ENCODE data around the gene C16orf54.
"Not testable (repeated sequence)": the region's sequence is repeated elsewhere in the genome, so short reads cannot be mapped to it uniquely, and the experiment has no call there.

Gene C16orf54

GRCh38 chr16:29739927-29740629 lies 5.7 kb downstream of the C16orf54 start:
- not testable (repeated sequence) for DNase-seq

- DNase-seq = peak; percentile 78 to 88
These were observed 7.3 kb downstream of the C16orf54 start for GRCh38 chr16:29738514-29738913.

- DNase-seq = no peak
These were observed 8.1 kb downstream of the C16orf54 start for GRCh38 chr16:29737713-29738112.

- DNase-seq = no peak
These were observed 9.0 kb downstream of the C16orf54 start for GRCh38 chr16:29736764-29737163.

GRCh38 chr16:29736112-29736511 lies 9.7 kb downstream of the C16orf54 start:
- DNase-seq = no peak

- no peak for DNase-seq
These were observed 11.0 kb downstream of the C16orf54 start for GRCh38 chr16:29734786-29735185.

- DNase-seq = peak; percentile 54 to 65
These were observed 13.8 kb downstream of the C16orf54 start for GRCh38 chr16:29731768-29732601.

GRCh38 chr16:29730649-29731048 lies 15.1 kb downstream of the C16orf54 start:
- DNase-seq = no peak

GRCh38 chr16:29729116-29729521 lies 16.7 kb downstream of the C16orf54 start:
- no peak for DNase-seq

GRCh38 chr16:29727452-29727851 lies 18.3 kb downstream of the C16orf54 start:
- no peak for DNase-seq

GRCh38 chr16:29726845-29727377 lies 18.9 kb downstream of the C16orf54 start:
- DNase-seq = no peak

GRCh38 chr16:29721167-29721879 lies 24.5 kb downstream of the C16orf54 start:
- peak; percentile 63 to 71 for DNase-seq

- no peak for DNase-seq
These were observed 25.1 kb downstream of the C16orf54 start for GRCh38 chr16:29720703-29721102.

GRCh38 chr16:29719063-29719462 lies 26.7 kb downstream of the C16orf54 start:
- DNase-seq = no peak

- no peak for DNase-seq
These were observed 28.7 kb downstream of the C16orf54 start for GRCh38 chr16:29717113-29717512.

GRCh38 chr16:29714972-29715371 lies 30.8 kb downstream of the C16orf54 start:
- DNase-seq = no peak

- no peak for DNase-seq
These were observed 31.4 kb downstream of the C16orf54 start for GRCh38 chr16:29714396-29714795.

GRCh38 chr16:29712809-29713208 lies 33.0 kb downstream of the C16orf54 start:
- DNase-seq = no peak

- peak; percentile 60 to 80 for DNase-seq
These were observed 35.3 kb downstream of the C16orf54 start for GRCh38 chr16:29710227-29711219.

GRCh38 chr16:29709657-29710056 lies 36.1 kb downstream of the C16orf54 start:
- not testable (repeated sequence) for DNase-seq

GRCh38 chr16:29708917-29709600 lies 36.7 kb downstream of the C16orf54 start:
- no peak for DNase-seq

Measured in CD4-positive, alpha-beta T cell treated with Interleukin-4 for 1 hour (primary cell).